HK-2 (cell line): ENCODE data around the gene USP11.
"Not testable (repeated sequence)": the region's sequence is repeated elsewhere in the genome, so short reads cannot be mapped to it uniquely, and the experiment has no call there.

Source experiments
- DNase-seq: peaks from one replicate; pipeline ENCODE4 v3.0.0-alpha.2; 2018; ENCODE audit not compliant: unreplicated experiment

Gene USP11

GRCh38 chrX:47245156-47245555 is 12.3 kb downstream of the USP11 start:
- DNase-seq = no peak

DNA sequence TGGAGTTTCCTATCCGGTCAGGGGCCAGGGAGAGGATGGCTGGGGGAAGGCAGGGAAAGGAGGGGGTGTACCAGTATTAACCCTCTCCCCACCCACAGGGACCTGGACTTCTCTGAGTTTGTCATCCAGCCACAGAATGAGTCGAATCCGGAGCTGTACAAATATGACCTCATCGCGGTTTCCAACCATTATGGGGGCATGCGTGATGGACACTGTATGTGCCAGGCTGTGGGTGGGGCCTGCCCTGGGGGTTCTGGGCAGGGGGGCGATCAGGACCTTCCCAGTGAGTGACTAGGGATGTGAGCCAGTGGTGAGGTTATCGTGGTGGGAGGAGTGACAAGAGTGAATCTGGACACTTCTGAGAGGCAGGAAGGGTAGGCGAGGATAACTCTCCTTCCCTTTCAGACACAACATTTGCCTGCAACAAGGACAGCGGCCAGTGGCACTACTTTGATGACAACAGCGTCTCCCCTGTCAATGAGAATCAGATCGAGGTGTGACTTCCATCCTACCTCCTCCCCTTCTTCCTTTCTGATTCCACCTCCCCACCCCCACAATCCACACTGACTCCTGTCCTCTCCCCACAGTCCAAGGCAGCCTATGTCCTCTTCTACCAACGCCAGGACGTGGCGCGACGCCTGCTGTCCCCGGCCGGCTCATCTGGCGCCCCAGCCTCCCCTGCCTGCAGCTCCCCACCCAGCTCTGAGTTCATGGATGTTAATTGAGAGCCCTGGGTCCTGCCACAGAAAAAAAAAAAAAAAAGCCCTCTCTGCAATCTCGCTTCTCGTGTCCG is 14.6 kb downstream of the USP11 start:
- peak; percentile 45 for DNase-seq

DNA sequence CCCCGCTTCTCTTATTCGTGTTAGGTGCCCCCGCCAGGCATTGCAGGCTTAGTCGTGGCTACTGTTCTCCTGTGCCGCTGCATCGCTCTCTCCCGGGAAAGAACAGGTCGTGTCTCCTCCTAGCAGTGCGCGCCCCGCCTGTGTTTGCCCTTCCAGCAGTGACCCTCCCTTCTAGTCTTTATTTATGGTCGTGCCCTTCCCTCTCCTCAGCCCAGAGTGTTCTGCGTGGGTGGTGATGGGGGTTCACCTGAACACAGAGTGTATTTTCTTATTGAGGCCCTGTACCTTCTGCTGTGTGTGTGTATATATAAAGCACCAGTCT is 15.2 kb downstream of the USP11 start:
- DNase-seq = no peak

DNA sequence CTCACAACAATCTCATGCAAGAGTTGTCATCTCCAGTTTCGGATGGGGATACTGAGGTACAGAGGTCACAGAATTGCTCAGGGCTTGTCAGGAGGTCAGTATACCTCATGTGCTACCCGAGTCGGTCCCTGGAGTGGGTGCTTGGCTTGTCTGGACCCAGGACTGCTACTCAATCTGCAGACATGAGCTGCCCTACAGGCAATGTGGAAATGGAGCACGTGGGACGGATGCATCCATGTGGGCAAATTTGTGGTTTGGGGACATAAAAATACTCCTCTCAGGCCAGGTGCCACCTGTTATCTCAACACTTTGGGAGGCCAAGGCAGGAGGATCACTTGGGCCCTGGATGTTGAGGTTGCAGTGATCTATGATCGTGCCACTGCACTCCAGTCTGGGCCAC is 15.8 kb downstream of the USP11 start:
- DNase-seq = no peak

- DNase-seq = no peak
Observed at GRCh38 chrX:47250017-47250347, 17.2 kb downstream of the USP11 start.

DNA sequence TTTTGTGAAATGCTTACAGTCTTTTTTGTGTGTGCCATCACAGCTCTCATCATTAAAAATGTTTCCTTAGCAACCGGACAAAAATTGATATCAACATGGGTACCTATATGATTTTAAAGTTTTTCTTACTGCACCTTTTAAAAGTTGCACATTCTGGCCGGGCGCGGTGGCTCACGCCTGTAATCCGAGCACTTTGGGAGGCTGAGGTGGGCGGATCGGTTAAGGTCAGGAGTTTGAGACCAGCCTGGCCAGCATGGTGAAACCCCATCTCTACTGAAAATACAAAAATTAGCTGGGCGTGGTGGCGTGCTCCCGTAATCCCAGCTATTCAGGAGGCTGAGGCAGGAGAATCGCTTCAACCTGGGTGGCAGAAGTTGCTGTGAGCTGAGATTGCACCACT is 24.8 kb downstream of the USP11 start:
- DNase-seq = not testable (repeated sequence)

DNA sequence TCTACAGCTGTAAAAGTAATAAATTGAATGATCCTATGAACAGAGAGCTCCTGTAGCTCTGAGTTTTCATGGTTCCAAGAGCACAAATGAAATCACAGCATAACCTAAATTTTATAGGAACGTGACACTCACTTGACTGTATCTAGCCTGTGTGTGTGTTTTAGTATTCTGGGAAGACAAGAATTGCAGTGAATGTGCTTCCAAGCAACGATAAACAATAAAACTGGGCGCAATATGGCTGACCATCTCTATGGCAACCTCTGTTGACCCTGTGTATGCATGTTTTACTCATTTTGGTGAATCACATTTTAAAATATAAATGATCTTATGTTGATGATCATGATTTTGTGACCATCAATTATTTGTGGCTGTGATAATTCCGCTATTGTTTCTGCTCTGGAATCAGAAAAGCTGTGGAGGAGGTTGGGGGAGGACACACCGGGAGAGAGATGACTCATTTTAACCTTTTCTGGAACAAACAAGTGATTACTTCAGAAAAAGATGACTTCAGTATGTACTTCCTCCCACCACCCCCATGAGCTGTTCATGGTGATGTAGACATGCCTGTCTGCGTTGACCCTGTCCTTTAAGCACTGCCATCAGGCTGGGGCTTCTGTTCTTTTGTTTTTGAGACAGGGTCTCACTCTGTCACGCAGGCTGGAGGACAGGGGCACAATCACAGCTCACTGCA is 31.8 kb downstream of the USP11 start:
- no peak for DNase-seq

DNA sequence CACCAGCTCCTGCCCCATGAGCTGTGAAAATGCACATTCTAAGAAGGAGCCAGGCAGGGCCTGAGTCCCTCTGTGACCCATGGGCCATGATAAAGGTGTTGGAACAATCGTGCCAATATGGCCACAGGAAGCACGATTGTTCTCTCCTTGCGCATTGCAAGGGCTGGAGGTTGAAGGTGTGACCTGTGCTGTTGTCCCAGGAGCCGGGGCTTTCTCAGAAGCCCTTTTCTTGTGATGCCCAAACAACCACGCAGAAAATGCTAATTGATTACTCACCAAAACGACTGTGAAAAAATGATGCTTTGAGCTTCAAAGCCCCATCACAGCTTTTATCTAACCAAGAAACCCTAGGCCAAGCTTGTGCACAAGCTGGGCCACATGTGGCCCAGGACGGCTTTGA is 33.8 kb downstream of the USP11 start:
- no peak for DNase-seq

DNA sequence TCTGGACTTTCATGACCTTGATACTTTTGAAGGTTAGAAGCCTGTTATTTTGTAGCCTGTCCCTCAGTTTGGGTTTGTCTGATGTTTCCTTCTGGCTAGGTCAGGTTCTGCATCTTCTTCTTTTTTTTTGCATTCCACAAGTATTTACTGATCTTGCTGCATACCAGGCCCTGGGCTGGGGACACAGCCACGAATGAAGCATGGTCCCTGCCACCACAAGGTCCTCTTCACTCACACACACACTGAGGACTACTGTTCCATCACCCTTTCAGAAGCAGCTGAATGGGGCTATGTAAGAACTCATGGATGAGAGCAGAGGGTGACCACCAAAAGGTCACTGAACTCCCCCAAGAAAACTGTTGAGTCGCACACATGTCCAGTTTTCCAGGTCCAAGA is 39.2 kb downstream of the USP11 start:
- DNase-seq = no peak

DNA sequence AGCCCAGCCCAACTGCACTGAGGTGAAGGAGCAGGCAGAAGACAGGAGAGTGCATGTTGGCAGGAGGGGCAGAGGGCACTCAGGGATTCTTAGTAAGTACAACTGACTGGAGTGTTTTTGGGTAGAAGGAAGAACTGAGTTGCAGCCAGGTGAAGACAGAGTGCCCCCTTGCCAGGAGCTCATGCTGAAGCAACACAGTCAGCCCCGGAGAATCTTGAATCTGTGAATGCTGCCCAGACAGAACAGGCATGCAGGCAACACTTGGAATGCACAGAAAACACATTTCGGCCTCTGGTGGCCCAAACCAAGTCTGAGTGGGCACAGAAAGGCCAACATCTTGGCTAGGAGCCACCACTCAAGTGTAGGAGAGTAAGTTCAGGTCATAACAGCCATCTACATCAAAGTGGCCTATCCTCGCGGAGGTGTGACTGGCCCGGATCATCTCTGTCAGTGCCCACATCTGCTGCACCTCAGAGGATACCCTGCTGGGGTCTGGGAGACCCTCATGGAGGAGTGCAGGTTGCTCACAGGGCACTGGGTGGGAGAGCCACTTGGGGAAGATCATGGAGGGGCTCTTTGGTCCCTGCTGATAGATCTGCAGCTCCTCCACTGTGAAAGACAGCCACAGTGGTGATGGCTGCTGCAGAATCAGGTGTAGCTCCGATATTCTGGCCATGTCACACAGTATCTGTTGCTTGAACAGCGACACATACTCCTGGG is 40.4 kb downstream of the USP11 start:
- DNase-seq = no peak

GRCh38 chrX:47278691-47279090 is 45.9 kb downstream of the USP11 start:
- no peak for DNase-seq

GRCh38 chrX:47283015-47283771 is 50.4 kb downstream of the USP11 start:
- no peak for DNase-seq

DNA sequence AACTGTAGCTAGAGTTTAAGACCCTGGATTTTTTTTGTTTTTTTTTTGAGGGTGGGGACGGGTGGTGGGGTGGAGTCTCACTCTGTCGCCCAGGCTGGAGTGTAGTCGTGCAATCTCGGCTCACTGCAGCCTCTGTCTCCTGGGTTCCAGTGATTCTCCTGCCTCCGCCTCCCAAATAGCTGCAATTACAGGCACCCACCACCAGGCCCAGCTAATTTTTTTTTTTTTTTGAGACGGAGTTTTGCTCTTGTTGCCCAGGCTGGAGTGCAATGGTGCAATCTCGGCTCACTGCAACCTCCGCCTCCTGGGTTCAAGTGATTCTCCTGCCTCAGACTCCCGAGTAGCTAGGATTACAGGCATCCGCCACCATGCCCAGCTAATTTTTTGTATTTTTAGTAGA is 51.8 kb downstream of the USP11 start:
- not testable (repeated sequence) for DNase-seq

- DNase-seq = no peak
Observed at GRCh38 chrX:47285836-47286320, 53.1 kb downstream of the USP11 start.

DNA sequence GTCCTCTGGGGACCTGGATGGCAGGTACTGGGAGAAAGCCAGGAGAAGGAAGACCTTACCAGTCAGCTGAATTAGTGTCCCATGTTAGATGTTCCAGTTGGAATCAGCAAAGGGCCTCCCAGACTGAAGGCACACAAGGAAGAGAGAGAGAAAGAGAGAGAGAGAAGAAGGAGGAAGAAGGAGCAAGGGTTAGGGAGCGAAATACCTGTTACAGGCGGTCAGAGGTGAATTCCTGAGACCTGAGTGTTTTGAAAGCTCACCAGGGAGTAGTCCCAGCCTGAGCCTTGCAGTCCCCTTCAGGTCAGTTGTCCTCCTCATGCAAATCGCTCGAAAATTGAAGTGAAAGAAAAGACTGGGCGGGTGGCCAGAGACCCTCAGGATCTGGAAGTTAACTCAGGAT is 60.3 kb downstream of the USP11 start:
- DNase-seq = no peak

- no peak for DNase-seq
Observed at GRCh38 chrX:47296766-47297365, 64.1 kb downstream of the USP11 start.

- DNase-seq = no peak
Observed at GRCh38 chrX:47297874-47298273, 65.1 kb downstream of the USP11 start.
